ENCODE results near the gene SAMD15.
A peak's percentile ranks its signal among the peaks of the same experiment; 100 is the strongest.
"Not testable (repeated sequence)": the region's sequence is repeated elsewhere in the genome, so short reads cannot be mapped to it uniquely, and the experiment has no call there.

The SAMD15 gene

GRCh38 chr14:77376771-77377501 is at the start of gene SAMD15, which contains the start of gene TMED8:
Gene SAMD15 (plus strand): TSS chr14:77377379. CDS start chr14:77377419, 40 bp downstream.
Gene TMED8 (minus strand): TSS chr14:77377094. CDS start chr14:77377053, 41 bp downstream.
- DNase-seq = peak in 55 of 56 donors; percentile 25 to 92 (median 81)

- DNase-seq = no peak
These were observed 47.3 kb upstream of the SAMD15 start for GRCh38 chr14:77329872-77330271.

- DNase-seq = no peak
These were observed 41.6 kb upstream of the SAMD15 start for GRCh38 chr14:77335576-77335975.

GRCh38 chr14:77337255-77337654 is 39.9 kb upstream of the SAMD15 start:
- not testable (repeated sequence) for DNase-seq

- DNase-seq = no peak
These were observed 39.3 kb upstream of the SAMD15 start for GRCh38 chr14:77337880-77338279.

- no peak for DNase-seq
These were observed 38.9 kb upstream of the SAMD15 start for GRCh38 chr14:77338302-77338701.

- no peak for DNase-seq
These were observed 37.8 kb upstream of the SAMD15 start for GRCh38 chr14:77339407-77339806.

- no peak for DNase-seq
These were observed 36.8 kb upstream of the SAMD15 start for GRCh38 chr14:77340389-77340788.

- DNase-seq = no peak
These were observed 34.3 kb upstream of the SAMD15 start for GRCh38 chr14:77342726-77343397.

GRCh38 chr14:77343662-77344061 is 33.5 kb upstream of the SAMD15 start:
- DNase-seq = no peak

GRCh38 chr14:77344377-77344996 is 32.7 kb upstream of the SAMD15 start:
- no peak for DNase-seq

- no peak for DNase-seq
These were observed 30.7 kb upstream of the SAMD15 start for GRCh38 chr14:77346495-77346894.

- no peak for DNase-seq
These were observed 29.4 kb upstream of the SAMD15 start for GRCh38 chr14:77347751-77348150.

GRCh38 chr14:77353469-77354141 is 23.6 kb upstream of the SAMD15 start:
- DNase-seq = no peak

- DNase-seq = no peak
These were observed 21.4 kb upstream of the SAMD15 start for GRCh38 chr14:77355811-77356210.

GRCh38 chr14:77356899-77357298 is 20.3 kb upstream of the SAMD15 start:
- no peak for DNase-seq

GRCh38 chr14:77359626-77360025 is 17.6 kb upstream of the SAMD15 start:
- no peak for DNase-seq

GRCh38 chr14:77364146-77364545 is 13.0 kb upstream of the SAMD15 start:
- DNase-seq = no peak

- no peak for DNase-seq
These were observed 7.9 kb upstream of the SAMD15 start for GRCh38 chr14:77369285-77369684.

- DNase-seq = no peak
These were observed 4.8 kb upstream of the SAMD15 start for GRCh38 chr14:77372304-77372841.

GRCh38 chr14:77375164-77375950 is 1.8 kb upstream of the SAMD15 start:
- DNase-seq = no peak
